Measurements from ENCODE around the gene HOXC4.

DNA sequence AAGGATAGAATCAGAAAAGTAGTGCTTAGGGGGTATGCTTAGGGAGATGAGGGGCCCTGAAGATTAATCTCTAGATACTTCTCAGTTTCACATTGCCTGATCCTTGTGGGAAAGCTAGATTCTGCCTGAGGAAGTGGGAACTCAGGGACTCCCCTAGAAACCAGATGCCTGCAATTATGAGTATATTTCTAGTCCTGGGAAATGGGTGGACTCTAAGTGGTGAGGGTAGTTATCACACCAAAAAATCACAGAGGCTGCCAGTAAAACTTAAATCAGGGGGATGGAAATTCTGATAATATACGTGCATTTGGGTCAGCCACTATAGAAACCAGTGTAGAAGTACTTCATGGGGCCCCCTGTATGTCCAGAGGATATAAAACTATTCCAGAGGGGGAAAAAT lies 18.3 kb downstream of the HOXC4 start:
- TF ChIP-seq, protein P1, sequence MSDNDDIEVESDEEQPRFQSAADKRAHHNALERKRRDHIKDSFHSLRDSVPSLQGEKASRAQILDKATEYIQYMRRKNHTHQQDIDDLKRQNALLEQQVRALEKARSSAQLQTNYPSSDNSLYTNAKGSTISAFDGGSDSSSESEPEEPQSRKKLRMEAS (IDR thresholded peaks at IDR 0.05; ENCODE audit: low read depth, low read length), result no peak
- TF ChIP-seq, protein P2, sequence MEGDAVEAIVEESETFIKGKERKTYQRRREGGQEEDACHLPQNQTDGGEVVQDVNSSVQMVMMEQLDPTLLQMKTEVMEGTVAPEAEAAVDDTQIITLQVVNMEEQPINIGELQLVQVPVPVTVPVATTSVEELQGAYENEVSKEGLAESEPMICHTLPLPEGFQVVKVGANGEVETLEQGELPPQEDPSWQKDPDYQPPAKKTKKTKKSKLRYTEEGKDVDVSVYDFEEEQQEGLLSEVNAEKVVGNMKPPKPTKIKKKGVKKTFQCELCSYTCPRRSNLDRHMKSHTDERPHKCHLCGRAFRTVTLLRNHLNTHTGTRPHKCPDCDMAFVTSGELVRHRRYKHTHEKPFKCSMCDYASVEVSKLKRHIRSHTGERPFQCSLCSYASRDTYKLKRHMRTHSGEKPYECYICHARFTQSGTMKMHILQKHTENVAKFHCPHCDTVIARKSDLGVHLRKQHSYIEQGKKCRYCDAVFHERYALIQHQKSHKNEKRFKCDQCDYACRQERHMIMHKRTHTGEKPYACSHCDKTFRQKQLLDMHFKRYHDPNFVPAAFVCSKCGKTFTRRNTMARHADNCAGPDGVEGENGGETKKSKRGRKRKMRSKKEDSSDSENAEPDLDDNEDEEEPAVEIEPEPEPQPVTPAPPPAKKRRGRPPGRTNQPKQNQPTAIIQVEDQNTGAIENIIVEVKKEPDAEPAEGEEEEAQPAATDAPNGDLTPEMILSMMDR (IDR thresholded peaks at IDR 0.05 in 2 of 3, conservative IDR thresholded peaks at IDR 0.05 in 1 of 3; ENCODE audit: control insufficient read depth in 2 of 3, extremely low read depth in 1 of 3, insufficient read depth in 1 of 3, low read depth in 3 of 3, low read length in 3 of 3), result no peak
- TF ChIP-seq POLR2A (IDR thresholded peaks at IDR 0.05; ENCODE audit: low read depth, low read length) (no peak), DPF2 (IDR thresholded peaks at IDR 0.05) (no peak), ASH2L (IDR thresholded peaks at IDR 0.05; ENCODE audit: borderline replicate concordance, low read depth) (no peak)

Data from GM12878 (cell line).